H9 (cell line): Measurements from ENCODE around the gene CPM. TPM values are rescaled to one million over a fixed set of nuclear protein-coding genes. Genes with fewer than 3 reads are reported as not detected.

Experiments used
- DNase-seq: peaks from one replicate; pipeline ENCODE4 v3.0.0-alpha.2; 2017
- H2AFZ ChIP-seq: one replicate; pipeline ENCODE4 v1.6.1; 2013; ENCODE audit warnings: mild to moderate bottlenecking, low read length, control low read depth, moderate library complexity
- H2AK5ac ChIP-seq: 2 replicates; pipeline ENCODE4 v1.6.1; 2013; ENCODE audit warnings: low read length, control low read depth, mixed read lengths; ENCODE audit not compliant: insufficient read length
- H2BK120ac ChIP-seq: one replicate; pipeline ENCODE4 v1.6.1; 2013; ENCODE audit warnings: low read depth, mild to moderate bottlenecking, low read length, control low read depth, inconsistent platforms; ENCODE audit not compliant: poor library complexity, severe bottlenecking
- H2BK12ac ChIP-seq: 2 replicates; pipeline ENCODE4 v1.6.1; 2013; ENCODE audit warnings: low read length, control low read depth, mixed read lengths, low read depth; ENCODE audit not compliant: insufficient read length
- H2BK15ac ChIP-seq: 2 replicates; pipeline ENCODE4 v1.6.1; 2013; ENCODE audit warnings: low read depth, low read length, control low read depth
- H2BK20ac ChIP-seq: one replicate; pipeline ENCODE4 v1.6.1; 2013; ENCODE audit warnings: low read depth, mild to moderate bottlenecking, low read length, control low read depth, inconsistent platforms; ENCODE audit not compliant: poor library complexity, severe bottlenecking
- H2BK5ac ChIP-seq: 2 replicates; pipeline ENCODE4 v1.6.1; 2013; ENCODE audit warnings: low read length, control low read depth, mixed read lengths; ENCODE audit not compliant: insufficient read length
- H3K14ac ChIP-seq: 2 replicates; pipeline ENCODE4 v1.6.1; 2013; ENCODE audit warnings: low read length, control low read depth; ENCODE audit not compliant: insufficient read depth
- H3K18ac ChIP-seq: 2 replicates; pipeline ENCODE4 v1.6.1; 2013; ENCODE audit warnings: low read depth, mild to moderate bottlenecking, mixed read lengths, low read length, control low read depth; ENCODE audit not compliant: insufficient read length
- H3K23ac ChIP-seq: 2 replicates; pipeline ENCODE4 v1.6.1; 2013; ENCODE audit warnings: low read length, control low read depth, mixed read lengths, low read depth; ENCODE audit not compliant: insufficient read length
- H3K23me2 ChIP-seq: 2 replicates; pipeline ENCODE4 v1.6.1; 2013; ENCODE audit warnings: low read depth, mild to moderate bottlenecking, mixed read lengths, low read length, control low read depth; ENCODE audit not compliant: insufficient read length, poor library complexity, severe bottlenecking
- H3K27ac ChIP-seq: 2 replicates; pipeline ENCODE4 v1.5.1; 2013; ENCODE audit warnings: low read length, control low read depth, mixed read lengths, low read depth; ENCODE audit not compliant: insufficient read length
- H3K27me3 ChIP-seq: 2 replicates; pipeline ENCODE4 v1.6.1; 2013; ENCODE audit warnings: low read length, control low read depth, inconsistent platforms; ENCODE audit not compliant: insufficient read depth
- H3K4ac ChIP-seq: 2 replicates; pipeline ENCODE4 v1.6.1; 2013; ENCODE audit warnings: low read depth, mild to moderate bottlenecking, control low read depth, inconsistent platforms, low read length, moderate library complexity
- H3K4me1 ChIP-seq: 2 replicates; pipeline ENCODE4 v1.6.1; 2013; ENCODE audit warnings: low read length, control low read depth, inconsistent platforms; ENCODE audit not compliant: insufficient read depth
- H3K4me2 ChIP-seq: 2 replicates; pipeline ENCODE4 v1.6.1; 2013; ENCODE audit warnings: low read length, control low read depth, mixed read lengths; ENCODE audit not compliant: insufficient read length, insufficient read depth
- H3K56ac ChIP-seq: 2 replicates; pipeline ENCODE4 v1.6.1; 2013; ENCODE audit warnings: low read depth, mild to moderate bottlenecking, mixed read lengths, low read length, control low read depth; ENCODE audit not compliant: insufficient read length
- H3K79me1 ChIP-seq: 2 replicates; pipeline ENCODE4 v1.6.1; 2013; ENCODE audit warnings: low read depth, mild to moderate bottlenecking, moderate library complexity, low read length, control low read depth, inconsistent platforms; ENCODE audit not compliant: insufficient read depth, poor library complexity, severe bottlenecking
- H3K79me2 ChIP-seq: 2 replicates; pipeline ENCODE4 v1.6.1; 2013; ENCODE audit warnings: low read length, control low read depth, inconsistent platforms; ENCODE audit not compliant: insufficient read depth
- H3K9ac ChIP-seq: 2 replicates; pipeline ENCODE4 v1.6.1; 2013; ENCODE audit warnings: low read length, control low read depth, mixed read lengths; ENCODE audit not compliant: insufficient read length; ENCODE audit errors: extremely low read depth
- H3K9me3 ChIP-seq: one replicate; pipeline ENCODE4 v1.6.1; 2013; ENCODE audit warnings: low read depth, low read length, inconsistent platforms; ENCODE audit not compliant: control insufficient read depth
- H3T11ph ChIP-seq: one replicate; pipeline ENCODE4 v1.6.1; 2013; ENCODE audit warnings: mild to moderate bottlenecking, low read length, control low read depth, inconsistent platforms
- H4K20me1 ChIP-seq: one replicate; pipeline ENCODE4 v1.6.1; 2013; ENCODE audit not compliant: control insufficient read depth, insufficient read length, insufficient read depth
- H4K5ac ChIP-seq: 2 replicates; pipeline ENCODE4 v1.6.1; 2013; ENCODE audit warnings: low read depth, mild to moderate bottlenecking, mixed read lengths, low read length, control low read depth; ENCODE audit not compliant: insufficient read length
- H4K8ac ChIP-seq: replicated peaks from 2 replicates; pipeline ENCODE4 v1.6.1; 2013; ENCODE audit warnings: low read length, control low read depth, mixed read lengths, low read depth; ENCODE audit not compliant: insufficient read length
- H4K91ac ChIP-seq: 2 replicates; pipeline ENCODE4 v1.6.1; 2013; ENCODE audit warnings: low read depth, mild to moderate bottlenecking, moderate library complexity, mixed read lengths, low read length, control low read depth; ENCODE audit not compliant: insufficient read length
- H3K27ac Mint-ChIP-seq, 3 experiments: 2 replicates in 2 of 3; 3 replicates in 1 of 3; pipeline ENCODE4 v1.8.0; 2020 to 2021; ENCODE audit warnings: mixed read lengths in 3 of 3, mild to moderate bottlenecking in 1 of 3, moderate library complexity in 1 of 3
- H3K27me3 Mint-ChIP-seq: 2 replicates; pipeline ENCODE4 v1.8.0; 2021; ENCODE audit warnings: low read depth, mild to moderate bottlenecking, moderate library complexity, mixed read lengths
- H3K36me3 Mint-ChIP-seq, 3 experiments: 2 replicates in 2 of 3; 3 replicates in 1 of 3; pipeline ENCODE4 v1.8.0; 2020 to 2021; ENCODE audit warnings: low read depth in 3 of 3, mixed read lengths in 3 of 3; ENCODE audit not compliant: insufficient read depth in 1 of 3
- H3K4me1 Mint-ChIP-seq, 2 experiments: 2 replicates each; pipeline ENCODE4 v1.8.0; 2020; ENCODE audit warnings: mixed read lengths in 2 of 2
- H3K4me3 Mint-ChIP-seq, 2 experiments: 2 replicates in 1 of 2; 3 replicates in 1 of 2; pipeline ENCODE4 v1.8.0; 2020 to 2021; ENCODE audit warnings: mild to moderate bottlenecking in 2 of 2, mixed read lengths in 2 of 2, moderate library complexity in 1 of 2
- H3K9me3 Mint-ChIP-seq, 2 experiments: 2 replicates in 1 of 2; 3 replicates in 1 of 2; pipeline ENCODE4 v1.8.0; 2020; ENCODE audit warnings: mild to moderate bottlenecking in 2 of 2, mixed read lengths in 2 of 2, moderate library complexity in 1 of 2
- total RNA-seq: library from RNA; stranded (reverse); gene quantifications from 2 replicates; pipeline ENCODE4 v1.2.1, GENCODE V29; 2021
- TF ChIP-seq, protein P1 (sequence below): fragments of 200-600 bp; sonication (generic); conservative IDR thresholded peaks from 3 replicates; pipeline ENCODE4 v1.8.0; 2021; ENCODE audit warnings: antibody characterized with exemption, mild to moderate bottlenecking

The CPM gene
- total RNA-seq, 1 experiment from 2014 or later = 1.2 TPM

DNA sequence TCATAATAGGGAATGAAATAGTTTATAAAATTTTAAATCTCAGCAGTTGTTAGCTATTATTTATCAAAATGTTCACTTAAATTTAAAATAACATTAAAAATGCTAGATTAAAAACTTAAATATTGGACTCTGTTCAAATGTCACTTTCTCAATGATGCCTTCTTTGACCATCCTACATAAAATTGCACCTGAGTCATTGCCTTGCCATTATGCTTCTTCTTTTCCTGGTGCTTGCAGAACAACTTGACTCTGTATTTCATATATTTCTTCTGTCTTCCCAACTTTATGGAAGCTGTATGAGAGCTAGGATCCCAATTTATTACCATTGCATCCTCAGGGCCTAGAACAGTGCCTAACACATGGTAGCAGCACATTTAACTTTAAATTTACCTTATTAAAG lies 37.3 kb upstream of the CPM start:
- no peak overlapping the region for H3K4me3 Mint-ChIP-seq
- Histone ChIP-seq H4K8ac (no peak overlapping the region), H3T11ph (no peak overlapping the region), H3K56ac (no peak overlapping the region), H3K9ac (no peak overlapping the region), H3K79me1 (no peaks in the 10 kb centered on the region), H3K23me2 (no peaks in the 10 kb centered on the region), H2BK20ac (no peak overlapping the region), H2AFZ (no peak overlapping the region), H3K18ac (no peak overlapping the region), H2BK5ac (no peak overlapping the region), H2BK15ac (no peak overlapping the region), H3K14ac (no peak overlapping the region), H2BK120ac (no peak overlapping the region), H2AK5ac (no peak overlapping the region), H3K79me2 (no peaks in the 10 kb centered on the region), H3K9me3 (no peaks in the 10 kb centered on the region), H3K4me1 (no peaks in the 10 kb centered on the region), H2BK12ac (no peak overlapping the region), H3K4me2 (no peak overlapping the region), H3K4ac (no peak overlapping the region), H3K27ac (no peak overlapping the region), H4K91ac (no peak overlapping the region), H4K20me1 (no peaks in the 10 kb centered on the region), H3K27me3 (no peaks in the 10 kb centered on the region), H4K5ac (no peak overlapping the region), H3K23ac (no peak overlapping the region)
- no peaks in the 10 kb centered on the region for H3K27me3 Mint-ChIP-seq
- no peak for DNase-seq
- peaks cover 3 to 9% (median 4%) of the 10 kb centered on the region in 3 experiments; a peak in 4 of 7 replicates for H3K36me3 Mint-ChIP-seq
- H3K27ac Mint-ChIP-seq = no peak overlapping the region
- TF ChIP-seq, protein P1, sequence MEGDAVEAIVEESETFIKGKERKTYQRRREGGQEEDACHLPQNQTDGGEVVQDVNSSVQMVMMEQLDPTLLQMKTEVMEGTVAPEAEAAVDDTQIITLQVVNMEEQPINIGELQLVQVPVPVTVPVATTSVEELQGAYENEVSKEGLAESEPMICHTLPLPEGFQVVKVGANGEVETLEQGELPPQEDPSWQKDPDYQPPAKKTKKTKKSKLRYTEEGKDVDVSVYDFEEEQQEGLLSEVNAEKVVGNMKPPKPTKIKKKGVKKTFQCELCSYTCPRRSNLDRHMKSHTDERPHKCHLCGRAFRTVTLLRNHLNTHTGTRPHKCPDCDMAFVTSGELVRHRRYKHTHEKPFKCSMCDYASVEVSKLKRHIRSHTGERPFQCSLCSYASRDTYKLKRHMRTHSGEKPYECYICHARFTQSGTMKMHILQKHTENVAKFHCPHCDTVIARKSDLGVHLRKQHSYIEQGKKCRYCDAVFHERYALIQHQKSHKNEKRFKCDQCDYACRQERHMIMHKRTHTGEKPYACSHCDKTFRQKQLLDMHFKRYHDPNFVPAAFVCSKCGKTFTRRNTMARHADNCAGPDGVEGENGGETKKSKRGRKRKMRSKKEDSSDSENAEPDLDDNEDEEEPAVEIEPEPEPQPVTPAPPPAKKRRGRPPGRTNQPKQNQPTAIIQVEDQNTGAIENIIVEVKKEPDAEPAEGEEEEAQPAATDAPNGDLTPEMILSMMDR = no peak
- H3K9me3 Mint-ChIP-seq = peaks cover 4 to 8% of the 10 kb centered on the region in 2 experiments; a peak in 4 of 5 replicates
- H3K4me1 Mint-ChIP-seq = no peaks in the 10 kb centered on the region
